GM12873 (cell line): ENCODE data around the gene ZNF497.

Experiments
- CTCF ChIP-seq: IDR thresholded peaks from 2 replicates; pipeline ENCODE4 v1.5.1; 2012; ENCODE audit warnings: low read depth, mild to moderate bottlenecking, moderate library complexity, low read length, control low read depth; ENCODE audit not compliant: insufficient read depth; ENCODE audit errors: missing control alignments

ZNF497 gene

GRCh38 chr19:58367698-58368454, 5.3 kb upstream of the ZNF497 start:
- TF ChIP-seq CTCF: no peak

- no peak for TF ChIP-seq CTCF
Measured at GRCh38 chr19:58366585-58367430, 4.3 kb upstream of the ZNF497 start.

- no peak for TF ChIP-seq CTCF
Measured at GRCh38 chr19:58364146-58364545, 1.6 kb upstream of the ZNF497 start.

- TF ChIP-seq CTCF: no peak
Measured at GRCh38 chr19:58361900-58362271, 665 bp downstream of the ZNF497 start.

DNA sequence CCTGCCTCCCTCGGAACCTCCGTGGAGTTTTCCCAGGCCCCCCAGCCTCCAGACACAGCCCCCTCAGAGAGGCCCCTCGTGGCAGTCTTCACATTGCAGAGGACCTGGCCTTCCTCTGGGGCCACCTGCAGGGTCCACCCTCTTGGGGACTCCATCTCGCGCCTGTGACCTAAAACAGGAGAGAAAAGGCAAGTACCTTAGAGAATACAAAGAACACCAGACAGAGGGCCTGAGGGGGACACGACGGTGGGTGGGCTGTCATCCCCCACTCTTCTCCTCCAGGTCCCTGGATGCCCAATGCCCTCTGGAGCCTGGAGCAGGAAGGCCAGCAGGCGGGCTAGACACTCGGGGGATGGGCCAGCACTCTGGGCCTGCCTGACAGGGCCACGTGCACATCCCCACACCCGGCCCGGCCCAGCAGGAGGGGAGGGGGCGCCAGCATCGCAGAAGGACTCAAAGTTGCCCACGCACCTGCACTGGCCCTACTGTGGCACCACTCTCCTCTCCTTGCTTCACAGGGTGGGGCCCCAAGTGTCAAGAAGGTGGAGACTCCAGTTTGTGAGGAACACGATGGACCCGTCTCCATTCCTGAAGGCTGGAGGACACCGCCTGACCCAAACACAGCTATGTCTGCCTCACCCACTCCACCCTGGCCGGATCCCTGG, 4.9 kb downstream of the ZNF497 start:
- TF ChIP-seq CTCF: no peak

- TF ChIP-seq CTCF: no peak
Measured at GRCh38 chr19:58356766-58357480, 5.6 kb downstream of the ZNF497 start.
